IPS DF 6.9 (cell line): ENCODE data around the gene PGC.

Source experiments
- DNase-seq: peaks from one replicate; pipeline ENCODE4 v3.0.0-alpha.2; 2013; ENCODE audit warnings: low read depth, low spot score
- H3K27ac ChIP-seq: one replicate; pipeline ENCODE4 v1.5.1; 2013; ENCODE audit warnings: low read length, control low read depth
- H3K27me3 ChIP-seq: 2 replicates; pipeline ENCODE4 v1.6.1; 2013; ENCODE audit warnings: mild to moderate bottlenecking, low read length; ENCODE audit not compliant: control insufficient read depth, insufficient read depth
- H3K36me3 ChIP-seq: 2 replicates; pipeline ENCODE4 v1.6.1; 2013; ENCODE audit warnings: low read length; ENCODE audit not compliant: control insufficient read depth, insufficient read depth
- H3K4me1 ChIP-seq: 2 replicates; pipeline ENCODE4 v1.6.1; 2013; ENCODE audit warnings: low read length; ENCODE audit not compliant: control insufficient read depth, insufficient read depth
- H3K4me3 ChIP-seq: 2 replicates; pipeline ENCODE4 v1.5.1; 2013; ENCODE audit warnings: mild to moderate bottlenecking, low read length
- H3K9me3 ChIP-seq: 2 replicates; pipeline ENCODE4 v1.6.1; 2013; ENCODE audit warnings: low read length, inconsistent platforms; ENCODE audit not compliant: control insufficient read depth, insufficient read depth
- WGBS: extraction: QIAGEN DNeasy Blood & Tissue Kit; methylation state at CpG from one replicate; pipeline ENCODE4 v1.1.7; 2013; ENCODE audit warnings: mixed read lengths, missing lambda C conversion rate; ENCODE audit not compliant: insufficient read length, insufficient coverage; 5-methylcytosine and 5-hydroxymethylcytosine counted together

The PGC gene

GRCh38 chr6:41693281-41694240, 53.6 kb downstream of the PGC start:
- no peak overlapping the region for H3K4me3 ChIP-seq
- no CpG with 5 or more reads among the region's 10 CpGs for WGBS
- no peaks in the 10 kb centered on the region for H3K27me3 ChIP-seq
- H3K27ac ChIP-seq = no peak overlapping the region
- H3K36me3 ChIP-seq = no peaks in the 10 kb centered on the region
- no peaks in the 10 kb centered on the region for H3K4me1 ChIP-seq
- DNase-seq = no peak
- H3K9me3 ChIP-seq = no peaks in the 10 kb centered on the region

- H3K4me1 ChIP-seq = peaks cover 3% of the 10 kb centered on the region; the same call in 1 of the 2 replicates
- no CpG with 5 or more reads among the region's 2 CpGs for WGBS
- no peaks in the 10 kb centered on the region for H3K27me3 ChIP-seq
- H3K36me3 ChIP-seq = no peaks in the 10 kb centered on the region
- H3K9me3 ChIP-seq = no peaks in the 10 kb centered on the region
- no peak overlapping the region for H3K27ac ChIP-seq
- no peak overlapping the region for H3K4me3 ChIP-seq
- no peak for DNase-seq
Observed at GRCh38 chr6:41692730-41693129, 54.5 kb downstream of the PGC start.

GRCh38 chr6:41692080-41692675, 55.0 kb downstream of the PGC start:
- no peaks in the 10 kb centered on the region for H3K36me3 ChIP-seq
- no peak overlapping the region for H3K27ac ChIP-seq
- DNase-seq = no peak
- no peaks in the 10 kb centered on the region for H3K9me3 ChIP-seq
- peaks cover 5% of the 10 kb centered on the region for H3K4me1 ChIP-seq
- no peaks in the 10 kb centered on the region for H3K27me3 ChIP-seq
- no peak overlapping the region for H3K4me3 ChIP-seq

- Histone ChIP-seq H3K4me3 (no peak overlapping the region), H3K36me3 (no peaks in the 10 kb centered on the region), H3K27me3 (no peaks in the 10 kb centered on the region), H3K4me1 (peaks cover 5% of the 10 kb centered on the region), H3K27ac (no peak overlapping the region), H3K9me3 (no peaks in the 10 kb centered on the region)
- DNase-seq = no peak
- WGBS = no CpG with 5 or more reads among the region's 8 CpGs
Observed at GRCh38 chr6:41691426-41692079, 55.6 kb downstream of the PGC start.

- H3K36me3 ChIP-seq = no peaks in the 10 kb centered on the region
- H3K27ac ChIP-seq = no peak overlapping the region
- H3K27me3 ChIP-seq = no peaks in the 10 kb centered on the region
- DNase-seq = no peak
- WGBS = no CpG with 5 or more reads among the region's 25 CpGs
- H3K4me3 ChIP-seq = no peak overlapping the region
- H3K4me1 ChIP-seq = peaks cover 5% of the 10 kb centered on the region
- H3K9me3 ChIP-seq = no peaks in the 10 kb centered on the region
Observed at GRCh38 chr6:41690541-41691330, 56.5 kb downstream of the PGC start.

GRCh38 chr6:41689171-41690008, 57.8 kb downstream of the PGC start:
- Histone ChIP-seq H3K4me3 (no peak overlapping the region), H3K27ac (no peak overlapping the region), H3K4me1 (peaks cover 5% of the 10 kb centered on the region), H3K27me3 (no peaks in the 10 kb centered on the region), H3K36me3 (no peaks in the 10 kb centered on the region), H3K9me3 (no peaks in the 10 kb centered on the region)
- no peak for DNase-seq
- no CpG with 5 or more reads among the region's 9 CpGs for WGBS

- Histone ChIP-seq H3K27me3 (no peaks in the 10 kb centered on the region), H3K4me1 (peaks cover 5% of the 10 kb centered on the region), H3K27ac (no peak overlapping the region), H3K36me3 (no peaks in the 10 kb centered on the region), H3K9me3 (no peaks in the 10 kb centered on the region), H3K4me3 (no peak overlapping the region)
- DNase-seq = no peak
- WGBS = no CpG with 5 or more reads among the region's 5 CpGs
Observed at GRCh38 chr6:41688256-41688965, 58.8 kb downstream of the PGC start.

- H3K9me3 ChIP-seq = no peaks in the 10 kb centered on the region
- peak; percentile 55 for DNase-seq
- H3K36me3 ChIP-seq = no peaks in the 10 kb centered on the region
- no CpG with 5 or more reads among the region's 9 CpGs for WGBS
- no peaks in the 10 kb centered on the region for H3K27me3 ChIP-seq
- H3K4me1 ChIP-seq = peaks cover 5% of the 10 kb centered on the region
- H3K4me3 ChIP-seq = no peak overlapping the region
- H3K27ac ChIP-seq = no peak overlapping the region
Observed at GRCh38 chr6:41687501-41688175, 59.6 kb downstream of the PGC start.
